Thyroid gland (tissue), 4 donors: ENCODE results near the gene CLP1.

ENCODE experiments used
- POLR2A ChIP-seq, 2 donors: fragments of 450-650 bp; IDR thresholded peaks; one replicate each; pipeline ENCODE4 v1.6.1; 2017; ENCODE audit warnings: antibody characterized with exemption in 2 of 2, mild to moderate bottlenecking in 2 of 2, moderate library complexity in 1 of 2
- TF ChIP-seq, protein P1 (sequence below), 6 experiments: fragments of 200-600 bp in 3 of 6; fragments of 450-650 bp in 3 of 6; sonication (generic) in 3 of 6; IDR thresholded peaks; one replicate each; pipeline ENCODE4 v1.5.1; 2016 to 2019; ENCODE audit warnings: antibody characterized with exemption in 6 of 6, mild to moderate bottlenecking in 2 of 6, inconsistent platforms in 1 of 6, moderate library complexity in 1 of 6

DNA sequence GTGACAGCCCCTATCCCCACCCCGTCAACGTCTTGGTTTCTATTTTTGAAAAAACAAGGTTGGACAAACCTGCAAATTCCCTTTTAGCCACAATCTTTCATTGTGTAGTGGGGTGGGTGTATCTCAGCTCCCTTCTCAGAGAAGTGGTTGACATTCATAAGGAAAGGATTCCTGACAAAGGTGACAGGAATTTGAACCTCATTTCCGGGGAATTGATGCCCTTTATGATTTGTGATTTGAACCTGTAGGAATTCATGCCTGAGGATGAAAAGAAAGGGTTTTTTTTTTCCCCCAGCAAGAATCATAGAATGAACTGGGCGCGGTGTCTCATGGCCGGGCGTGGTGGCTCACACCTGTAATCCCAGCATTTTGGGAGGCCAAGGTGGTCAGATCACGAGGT is 22.3 kb upstream of the CLP1 start:
- TF ChIP-seq, protein P1, sequence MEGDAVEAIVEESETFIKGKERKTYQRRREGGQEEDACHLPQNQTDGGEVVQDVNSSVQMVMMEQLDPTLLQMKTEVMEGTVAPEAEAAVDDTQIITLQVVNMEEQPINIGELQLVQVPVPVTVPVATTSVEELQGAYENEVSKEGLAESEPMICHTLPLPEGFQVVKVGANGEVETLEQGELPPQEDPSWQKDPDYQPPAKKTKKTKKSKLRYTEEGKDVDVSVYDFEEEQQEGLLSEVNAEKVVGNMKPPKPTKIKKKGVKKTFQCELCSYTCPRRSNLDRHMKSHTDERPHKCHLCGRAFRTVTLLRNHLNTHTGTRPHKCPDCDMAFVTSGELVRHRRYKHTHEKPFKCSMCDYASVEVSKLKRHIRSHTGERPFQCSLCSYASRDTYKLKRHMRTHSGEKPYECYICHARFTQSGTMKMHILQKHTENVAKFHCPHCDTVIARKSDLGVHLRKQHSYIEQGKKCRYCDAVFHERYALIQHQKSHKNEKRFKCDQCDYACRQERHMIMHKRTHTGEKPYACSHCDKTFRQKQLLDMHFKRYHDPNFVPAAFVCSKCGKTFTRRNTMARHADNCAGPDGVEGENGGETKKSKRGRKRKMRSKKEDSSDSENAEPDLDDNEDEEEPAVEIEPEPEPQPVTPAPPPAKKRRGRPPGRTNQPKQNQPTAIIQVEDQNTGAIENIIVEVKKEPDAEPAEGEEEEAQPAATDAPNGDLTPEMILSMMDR (IDR thresholded peaks at IDR 0.05) = no peak
- no peak for TF ChIP-seq POLR2A (IDR thresholded peaks at IDR 0.05)
